Prostate gland (tissue), 2 donors: Measurements from ENCODE around the gene DPYSL5.

ENCODE experiments used
- POLR2AphosphoS5 ChIP-seq: sonication (generic); formaldehyde crosslinking; IDR thresholded peaks from one replicate; pipeline ENCODE4 v1.6.1; 2017; ENCODE audit warnings: antibody characterized with exemption
- TF ChIP-seq, protein P1 (sequence below), 4 experiments: fragments of 200-600 bp in 2 of 4; fragments of 450-650 bp in 2 of 4; sonication (generic) in 2 of 4; IDR thresholded peaks; 1 replicate in 3 of 4; 2 replicates in 1 of 4; pipeline ENCODE4 v1.5.1; 2016 to 2019; ENCODE audit warnings: antibody characterized with exemption in 4 of 4, mild to moderate bottlenecking in 2 of 4, moderate library complexity in 2 of 4

DNA sequence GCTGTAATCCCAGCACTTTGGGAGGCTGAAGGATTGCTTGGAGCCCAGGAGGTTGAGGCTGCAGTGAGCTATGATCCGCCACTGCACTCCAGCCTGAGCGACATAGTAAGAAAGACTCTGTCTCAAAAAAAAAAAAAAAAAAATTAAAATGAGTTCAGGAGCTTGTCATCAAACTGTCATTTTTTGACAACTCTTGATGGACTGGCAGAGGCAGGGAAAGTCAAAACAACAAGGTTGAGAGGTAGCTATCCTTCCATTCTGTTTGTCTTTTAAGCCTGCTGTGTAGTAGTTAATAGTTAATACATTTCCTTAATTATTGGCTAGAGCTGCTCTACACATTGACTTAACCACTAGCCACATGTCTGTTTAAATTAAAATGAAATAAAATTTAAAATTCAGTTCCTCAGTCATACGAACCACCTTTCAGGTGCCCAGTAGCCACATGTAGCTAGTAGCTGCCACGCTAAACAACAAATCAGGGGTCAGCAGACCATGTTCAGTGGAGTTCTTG is 22.7 kb downstream of the DPYSL5 start:
- TF ChIP-seq, protein P1, sequence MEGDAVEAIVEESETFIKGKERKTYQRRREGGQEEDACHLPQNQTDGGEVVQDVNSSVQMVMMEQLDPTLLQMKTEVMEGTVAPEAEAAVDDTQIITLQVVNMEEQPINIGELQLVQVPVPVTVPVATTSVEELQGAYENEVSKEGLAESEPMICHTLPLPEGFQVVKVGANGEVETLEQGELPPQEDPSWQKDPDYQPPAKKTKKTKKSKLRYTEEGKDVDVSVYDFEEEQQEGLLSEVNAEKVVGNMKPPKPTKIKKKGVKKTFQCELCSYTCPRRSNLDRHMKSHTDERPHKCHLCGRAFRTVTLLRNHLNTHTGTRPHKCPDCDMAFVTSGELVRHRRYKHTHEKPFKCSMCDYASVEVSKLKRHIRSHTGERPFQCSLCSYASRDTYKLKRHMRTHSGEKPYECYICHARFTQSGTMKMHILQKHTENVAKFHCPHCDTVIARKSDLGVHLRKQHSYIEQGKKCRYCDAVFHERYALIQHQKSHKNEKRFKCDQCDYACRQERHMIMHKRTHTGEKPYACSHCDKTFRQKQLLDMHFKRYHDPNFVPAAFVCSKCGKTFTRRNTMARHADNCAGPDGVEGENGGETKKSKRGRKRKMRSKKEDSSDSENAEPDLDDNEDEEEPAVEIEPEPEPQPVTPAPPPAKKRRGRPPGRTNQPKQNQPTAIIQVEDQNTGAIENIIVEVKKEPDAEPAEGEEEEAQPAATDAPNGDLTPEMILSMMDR (IDR thresholded peaks at IDR 0.05), result no peak
- TF ChIP-seq POLR2AphosphoS5, result no peak
